ENCODE measurements around the gene RIPOR2.
A peak's percentile ranks its signal among the peaks of the same experiment; 100 is the strongest.
"Not testable (repeated sequence)": the region's sequence is repeated elsewhere in the genome, so short reads cannot be mapped to it uniquely, and the experiment has no call there.

The RIPOR2 gene

DNA sequence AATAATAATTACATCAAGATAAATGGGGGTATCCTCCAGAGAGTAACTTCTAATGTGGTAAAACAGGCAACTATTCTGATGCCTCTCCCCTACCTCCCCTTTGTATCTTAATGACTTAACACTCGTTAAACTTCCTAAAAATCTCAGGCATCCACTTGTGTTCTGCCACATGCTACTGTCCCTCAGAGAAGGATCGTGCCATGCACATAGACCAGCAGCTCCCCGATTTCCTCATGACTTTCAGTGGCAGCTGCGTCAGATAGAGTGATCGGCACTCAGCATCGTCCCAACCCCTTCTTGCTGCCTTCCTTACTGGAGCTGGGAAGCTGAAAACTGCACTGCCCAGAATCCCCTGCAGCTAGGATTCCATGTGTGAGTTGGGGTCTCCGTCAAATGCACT, 32.1 kb downstream of the RIPOR2 start:
- DNase-seq (ENCODE audit: low read depth in 2 of 2): no peak

GRCh38 chr6:24902782-24903181, 33.0 kb downstream of the RIPOR2 start:
- no peak for DNase-seq (ENCODE audit: low read depth in 2 of 2)

DNA sequence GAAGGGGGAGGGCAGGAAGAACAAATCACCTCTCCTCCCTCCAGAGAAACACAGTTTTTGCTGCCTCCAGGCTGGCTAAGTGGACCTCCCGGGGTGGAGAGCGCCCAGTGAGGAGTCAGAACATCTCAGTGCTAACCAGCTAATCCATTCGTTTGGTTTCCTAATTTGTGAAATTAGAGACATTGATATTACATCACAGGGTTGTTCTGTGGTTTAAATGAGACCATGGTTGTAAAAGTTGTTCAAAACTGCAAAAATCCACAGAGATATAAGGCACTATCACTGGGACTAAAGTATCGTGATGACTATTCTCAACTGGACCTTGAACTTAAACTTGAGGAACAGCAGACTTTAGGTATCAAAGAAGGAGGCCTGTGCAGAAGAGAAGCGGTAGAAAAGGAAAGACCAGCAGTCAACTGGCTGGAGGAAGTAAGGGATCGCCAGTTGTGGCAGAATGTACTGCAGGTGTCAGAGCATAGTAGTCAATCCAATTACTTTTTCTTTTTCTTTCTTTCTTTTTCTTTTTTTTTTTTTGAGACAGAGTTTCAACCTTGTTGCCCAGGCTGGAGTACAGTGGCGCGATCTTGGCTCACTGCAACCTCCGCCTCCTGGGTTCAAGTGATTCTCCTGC, 33.9 kb downstream of the RIPOR2 start:
- no peak for DNase-seq (ENCODE audit: low read depth in 2 of 2)

DNA sequence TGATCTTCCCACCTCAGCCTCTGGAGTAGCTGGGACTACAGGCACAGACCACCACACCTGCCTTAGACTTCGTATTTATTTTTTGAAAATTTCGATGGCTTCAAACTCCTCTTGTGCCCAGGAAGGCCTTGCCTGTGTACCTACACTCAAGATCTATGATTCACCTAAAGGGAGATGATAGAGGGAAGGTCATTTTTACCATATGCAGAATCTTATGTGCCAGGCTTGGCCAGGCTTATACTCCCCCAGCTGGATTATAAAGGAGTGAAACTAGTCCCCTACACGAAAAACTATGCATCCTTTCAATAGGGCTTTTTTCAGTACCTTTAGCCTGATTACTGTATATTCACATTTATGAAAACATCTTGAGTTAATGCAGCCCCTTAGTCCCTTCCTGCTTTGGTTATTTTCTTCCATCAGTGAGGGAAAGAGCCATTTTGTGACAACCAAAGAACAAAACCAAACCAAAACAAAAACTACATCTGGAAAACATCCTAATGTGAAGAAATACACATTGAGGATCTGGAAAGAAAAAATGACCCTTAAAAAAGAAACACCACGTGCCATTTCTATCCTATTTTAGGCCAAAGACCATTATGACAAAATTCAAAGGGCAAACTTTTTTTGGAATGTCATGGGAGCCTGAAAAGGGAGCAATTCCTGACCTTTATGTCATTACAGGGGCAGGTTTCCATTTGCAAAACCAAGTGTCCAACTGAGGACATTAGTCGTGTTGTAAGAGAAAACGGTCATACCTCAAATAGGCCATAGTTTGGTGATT, 34.7 kb downstream of the RIPOR2 start:
- DNase-seq (ENCODE audit: low read depth in 2 of 2): no peak

DNA sequence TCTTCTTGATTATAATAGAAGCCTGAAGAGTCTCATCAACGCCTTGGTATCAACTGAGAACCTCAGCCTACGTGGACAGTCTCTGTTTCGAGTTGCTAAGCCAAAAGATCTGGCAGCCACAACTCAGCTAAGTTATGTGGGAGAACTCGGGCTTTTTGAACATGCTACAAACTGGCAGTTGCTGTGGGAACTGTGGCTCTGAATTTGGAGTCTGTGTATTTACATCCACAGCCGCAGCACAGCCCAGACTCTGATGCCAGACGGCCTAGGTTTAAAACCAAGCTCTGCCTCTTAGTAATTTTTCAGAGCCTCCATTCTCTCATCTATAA, 35.8 kb downstream of the RIPOR2 start:
- peak; percentile 25 to 36 for DNase-seq (ENCODE audit: low read depth in 2 of 2)

- no peak for DNase-seq (ENCODE audit: low read depth in 2 of 2)
These were observed 36.4 kb downstream of the RIPOR2 start for GRCh38 chr6:24899136-24899996.

GRCh38 chr6:24898676-24899075, 37.1 kb downstream of the RIPOR2 start:
- no peak for DNase-seq (ENCODE audit: low read depth in 2 of 2)

- DNase-seq (ENCODE audit: low read depth in 2 of 2): no peak
These were observed 38.6 kb downstream of the RIPOR2 start for GRCh38 chr6:24897186-24897585.

- DNase-seq (ENCODE audit: low read depth in 2 of 2): no peak
These were observed 42.4 kb downstream of the RIPOR2 start for GRCh38 chr6:24893342-24893850.

DNA sequence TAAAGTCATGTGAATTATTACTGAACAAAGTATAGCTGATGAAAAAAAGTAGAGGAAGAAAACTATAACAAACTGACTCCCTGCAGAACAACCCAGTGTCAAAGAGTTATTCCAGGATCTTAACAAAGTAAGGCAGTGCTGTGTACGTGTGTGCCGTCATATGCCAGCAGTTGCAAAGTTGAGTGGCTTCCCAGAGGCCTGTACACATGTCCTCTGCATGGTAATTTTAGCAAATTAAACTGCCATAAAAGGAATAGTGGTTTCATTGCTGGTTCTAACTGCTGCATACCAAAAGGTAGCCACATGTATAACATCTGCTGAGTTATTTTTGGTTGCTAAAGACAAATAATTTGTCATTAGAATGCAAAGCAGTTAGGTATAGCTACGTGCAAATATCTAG, 44.8 kb downstream of the RIPOR2 start:
- no peak for DNase-seq (ENCODE audit: low read depth in 2 of 2)

DNA sequence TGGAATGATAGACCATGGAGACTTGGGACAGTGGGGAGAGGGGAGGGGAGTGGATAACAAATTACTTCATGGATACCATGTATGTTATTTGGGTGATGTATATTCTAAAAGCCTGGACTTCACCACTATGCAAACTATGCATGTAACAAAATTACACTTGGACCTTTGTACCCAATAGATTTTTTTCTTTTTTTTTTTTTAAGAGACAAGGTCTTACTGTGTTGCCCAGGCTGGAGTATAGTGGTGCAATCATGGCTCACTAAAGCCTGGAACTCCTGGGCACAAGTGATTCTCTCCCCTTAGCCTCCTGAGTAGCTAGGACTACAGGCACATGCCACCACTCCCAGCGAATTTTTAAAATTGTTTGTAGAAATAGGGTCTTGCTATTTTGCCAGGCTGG, 45.3 kb downstream of the RIPOR2 start:
- DNase-seq (ENCODE audit: low read depth in 2 of 2): no peak

- no peak for DNase-seq (ENCODE audit: low read depth in 2 of 2)
These were observed 46.9 kb downstream of the RIPOR2 start for GRCh38 chr6:24888715-24889370.

GRCh38 chr6:24887545-24888140, 48.1 kb downstream of the RIPOR2 start:
- no peak for DNase-seq (ENCODE audit: low read depth in 2 of 2)

- DNase-seq (ENCODE audit: low read depth in 2 of 2): peak; percentile 21 to 23
These were observed 52.1 kb downstream of the RIPOR2 start for GRCh38 chr6:24883618-24884017.

DNA sequence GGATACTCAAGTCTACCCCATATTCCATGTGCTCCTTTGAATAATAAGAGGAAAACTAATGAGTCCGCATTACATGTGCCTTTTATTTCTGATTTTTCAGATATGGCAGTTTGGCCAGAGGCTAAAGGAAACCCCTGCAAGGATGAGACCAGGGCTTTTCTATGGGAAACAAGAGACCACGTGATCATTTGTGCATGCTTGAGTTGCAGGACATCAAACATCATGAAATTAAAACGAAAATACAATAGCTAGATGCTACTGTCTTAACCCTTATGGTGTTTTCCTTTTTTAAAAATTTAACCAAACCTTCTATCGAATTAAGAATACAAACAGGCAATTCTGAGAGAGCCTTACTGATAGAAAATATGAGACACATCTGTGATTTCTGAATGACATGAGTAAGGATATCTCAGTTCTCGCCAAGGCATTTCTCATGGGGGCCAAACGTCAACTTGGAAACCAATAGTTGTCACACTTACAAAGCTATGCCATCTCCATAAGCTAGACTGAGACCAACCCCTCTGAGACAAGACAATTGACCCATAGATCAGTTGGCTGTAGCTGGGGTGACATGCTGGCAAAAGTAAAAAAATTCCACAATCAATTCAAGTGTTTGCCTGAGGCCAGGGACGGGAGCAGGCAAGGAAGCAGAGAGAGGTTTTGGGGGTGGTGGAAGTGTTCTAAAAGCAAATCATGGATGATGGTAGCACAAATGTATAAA, 52.8 kb downstream of the RIPOR2 start:
- no peak for DNase-seq (ENCODE audit: low read depth in 2 of 2)

- DNase-seq (ENCODE audit: low read depth in 2 of 2): no peak
These were observed 53.5 kb downstream of the RIPOR2 start for GRCh38 chr6:24882295-24882694.

- DNase-seq (ENCODE audit: low read depth in 2 of 2): no peak
These were observed 54.4 kb downstream of the RIPOR2 start for GRCh38 chr6:24881376-24881775.

DNA sequence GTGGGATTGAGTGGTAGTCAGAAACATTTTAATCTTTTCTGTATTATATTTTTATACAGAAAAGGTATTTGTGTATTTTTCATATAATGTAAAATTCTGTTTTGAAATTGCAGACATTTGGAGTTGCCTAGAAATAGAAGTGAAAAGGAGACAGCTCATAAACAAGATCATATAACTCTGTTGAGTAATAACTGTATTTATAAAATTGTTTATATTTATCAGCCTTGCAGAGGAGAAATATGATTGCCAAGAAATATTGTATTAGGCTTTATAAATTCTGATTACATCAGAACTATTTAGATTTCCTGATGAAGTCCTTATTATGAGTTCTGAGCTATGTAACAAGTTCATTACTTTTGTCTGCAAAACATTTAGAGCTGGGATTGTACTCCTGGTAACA, 55.3 kb downstream of the RIPOR2 start:
- DNase-seq (ENCODE audit: low read depth in 2 of 2): no peak

- no peak for DNase-seq (ENCODE audit: low read depth in 2 of 2)
These were observed 56.4 kb downstream of the RIPOR2 start for GRCh38 chr6:24879351-24879750.

GRCh38 chr6:24877747-24878146, 58.0 kb downstream of the RIPOR2 start:
- DNase-seq (ENCODE audit: low read depth in 2 of 2): not testable (repeated sequence)

Measured in stimulated activated CD8-positive, alpha-beta memory T cell treated with anti-CD3 and anti-CD28 coated beads, Interleukin-15, amount 100 ng/mL, for 48 hours (primary cell).